ENCODE measurements around the gene PDK3. TPM values are rescaled to one million over a fixed set of nuclear protein-coding genes. Genes with fewer than 3 reads are reported as not detected.

The PDK3 gene
- total RNA-seq, 2 experiments from 2014 or later: 39.8 to 41.3 TPM

- H3K36me3 Mint-ChIP-seq: peaks cover 24% of the 10 kb centered on the region
- no peaks in the 10 kb centered on the region for H3K27me3 Mint-ChIP-seq
- H3K4me1 Mint-ChIP-seq (ENCODE audit: low read depth): peaks cover 26% of the 10 kb centered on the region
- H3K27ac Mint-ChIP-seq: peak overlapping the region; percentile 47
- no peak overlapping the region for H3K4me3 Mint-ChIP-seq
- ChIA-PET CTCF (interaction anchor here (0.9 to 1.3 kb wide), 2 partner anchors 8 to 9 kb away, joined by 4 read pairs; no protein-coding TSS in a partner anchor), POLR2A (no interaction called here)
- intact Hi-C loops (cut with micrococcal nuclease): loop anchor here (1.0 kb wide), 2 partner anchors 23 to 27 kb away; no protein-coding TSS in a partner anchor
- DNase-seq: peak; percentile 58
- H3K9me3 Mint-ChIP-seq: no peaks in the 10 kb centered on the region
These were observed 41.0 kb downstream of the PDK3 start for GRCh38 chrX:24506082-24506481.

GRCh38 chrX:24508375-24508774 lies 43.3 kb downstream of the PDK3 start:
- peaks cover 19% of the 10 kb centered on the region for H3K36me3 Mint-ChIP-seq
- ChIA-PET CTCF (interaction anchor here (1.2 kb wide), 1 partner anchor 112 kb away, joined by 4 read pairs; no protein-coding TSS in a partner anchor), POLR2A (no interaction called here)
- H3K4me1 Mint-ChIP-seq (ENCODE audit: low read depth): peaks cover 35% of the 10 kb centered on the region
- no peaks in the 10 kb centered on the region for H3K27me3 Mint-ChIP-seq
- H3K4me3 Mint-ChIP-seq: no peak overlapping the region
- peak overlapping the region; percentile 18 for H3K27ac Mint-ChIP-seq
- intact Hi-C loops (cut with micrococcal nuclease): no loop called here
- no peak for DNase-seq
- no peaks in the 10 kb centered on the region for H3K9me3 Mint-ChIP-seq

- Mint-ChIP-seq H3K4me1 (ENCODE audit: low read depth) (peaks cover 23% of the 10 kb centered on the region), H3K36me3 (peaks cover 18% of the 10 kb centered on the region), H3K27me3 (no peaks in the 10 kb centered on the region), H3K4me3 (no peak overlapping the region), H3K9me3 (no peaks in the 10 kb centered on the region), H3K27ac (peak overlapping the region; percentile 42)
- intact Hi-C loops (cut with micrococcal nuclease): loop anchor here (1.0 to 5.0 kb wide), 4 partner anchors 33 to 169 kb away; partner anchors contain the start of gene PDK3
- CTCF ChIA-PET: interaction anchor here (1.2 to 1.6 kb wide), 2 partner anchors 117 to 142 kb away, joined by 3 to 5 read pairs; no protein-coding TSS in a partner anchor
- peak; percentile 68 for DNase-seq
- POLR2A ChIA-PET: interaction anchor here (1.5 kb wide), 1 partner anchor 49 kb away, joined by 3 read pairs; the partner anchor contains the start of gene PDK3
These were observed 48.3 kb downstream of the PDK3 start for GRCh38 chrX:24513416-24513815.

GRCh38 chrX:24515447-24515846 lies 50.4 kb downstream of the PDK3 start:
- CTCF ChIA-PET: interaction anchor here (2.5 kb wide), 1 partner anchor 17 kb away, joined by 10 read pairs; no protein-coding TSS in a partner anchor
- Mint-ChIP-seq H3K9me3 (no peaks in the 10 kb centered on the region), H3K4me3 (no peak overlapping the region)

GRCh38 chrX:24520472-24520871 lies 55.4 kb downstream of the PDK3 start:
- ChIA-PET POLR2A (no interaction called here), CTCF (interaction anchor here (1.1 to 1.3 kb wide), 2 partner anchors 22 to 124 kb away, joined by 4 to 5 read pairs; no protein-coding TSS in a partner anchor)
- Mint-ChIP-seq H3K9me3 (no peaks in the 10 kb centered on the region), H3K4me1 (ENCODE audit: low read depth) (peaks cover under 1% of the 10 kb centered on the region), H3K36me3 (peaks cover 12% of the 10 kb centered on the region), H3K27me3 (no peaks in the 10 kb centered on the region), H3K4me3 (no peak overlapping the region), H3K27ac (no peak overlapping the region)
- no peak for DNase-seq
- intact Hi-C loops (cut with micrococcal nuclease): no loop called here

More at GRCh38 chrX:24515447-24515846, 50.4 kb downstream of the PDK3 start:
- Mint-ChIP-seq H3K4me1 (ENCODE audit: low read depth) (peaks cover 23% of the 10 kb centered on the region), H3K27me3 (no peaks in the 10 kb centered on the region), H3K36me3 (peaks cover 12% of the 10 kb centered on the region), H3K27ac (no peak overlapping the region)
- POLR2A ChIA-PET: no interaction called here
- intact Hi-C loops (cut with micrococcal nuclease): no loop called here
- DNase-seq: no peak

- Mint-ChIP-seq H3K27ac (no peak overlapping the region), H3K4me3 (no peak overlapping the region), H3K9me3 (no peaks in the 10 kb centered on the region), H3K4me1 (ENCODE audit: low read depth) (no peaks in the 10 kb centered on the region), H3K27me3 (no peaks in the 10 kb centered on the region), H3K36me3 (peaks cover 17% of the 10 kb centered on the region)
- intact Hi-C loops (cut with micrococcal nuclease): no loop called here
- POLR2A ChIA-PET: no interaction called here
- DNase-seq: no peak
- CTCF ChIA-PET: no interaction called here
These were observed 60.4 kb downstream of the PDK3 start for GRCh38 chrX:24525455-24525854.

- intact Hi-C loops (cut with micrococcal nuclease): no loop called here
- peaks cover 17% of the 10 kb centered on the region for H3K36me3 Mint-ChIP-seq
- no peaks in the 10 kb centered on the region for H3K27me3 Mint-ChIP-seq
- no peaks in the 10 kb centered on the region for H3K4me1 Mint-ChIP-seq (ENCODE audit: low read depth)
- ChIA-PET CTCF (no interaction called here), POLR2A (no interaction called here)
- H3K27ac Mint-ChIP-seq: no peak overlapping the region
- H3K9me3 Mint-ChIP-seq: no peaks in the 10 kb centered on the region
- no peak for DNase-seq
- no peak overlapping the region for H3K4me3 Mint-ChIP-seq
These were observed 61.5 kb downstream of the PDK3 start for GRCh38 chrX:24526616-24527015.

GRCh38 chrX:24528605-24529004 lies 63.5 kb downstream of the PDK3 start:
- POLR2A ChIA-PET: no interaction called here
- no peak overlapping the region for H3K4me3 Mint-ChIP-seq
- no peak overlapping the region for H3K27ac Mint-ChIP-seq
- DNase-seq: no peak
- no peaks in the 10 kb centered on the region for H3K9me3 Mint-ChIP-seq
- H3K4me1 Mint-ChIP-seq (ENCODE audit: low read depth): no peaks in the 10 kb centered on the region
- H3K36me3 Mint-ChIP-seq: peaks cover 16% of the 10 kb centered on the region
- CTCF ChIA-PET: no interaction called here
- intact Hi-C loops (cut with micrococcal nuclease): no loop called here
- H3K27me3 Mint-ChIP-seq: no peaks in the 10 kb centered on the region

- Mint-ChIP-seq H3K4me3 (no peak overlapping the region), H3K9me3 (no peaks in the 10 kb centered on the region), H3K4me1 (ENCODE audit: low read depth) (no peaks in the 10 kb centered on the region), H3K36me3 (peaks cover 4% of the 10 kb centered on the region), H3K27me3 (no peaks in the 10 kb centered on the region), H3K27ac (no peak overlapping the region)
- intact Hi-C loops (cut with micrococcal nuclease): no loop called here
- ChIA-PET CTCF (no interaction called here), POLR2A (no interaction called here)
- DNase-seq: no peak
These were observed 71.5 kb downstream of the PDK3 start for GRCh38 chrX:24536551-24536950.

- H3K9me3 Mint-ChIP-seq: no peaks in the 10 kb centered on the region
- H3K4me3 Mint-ChIP-seq: no peak overlapping the region
- H3K36me3 Mint-ChIP-seq: no peaks in the 10 kb centered on the region
- no peaks in the 10 kb centered on the region for H3K27me3 Mint-ChIP-seq
- ChIA-PET CTCF (no interaction called here), POLR2A (no interaction called here)
- H3K4me1 Mint-ChIP-seq (ENCODE audit: low read depth): no peaks in the 10 kb centered on the region
- intact Hi-C loops (cut with micrococcal nuclease): no loop called here
- DNase-seq: no peak
- H3K27ac Mint-ChIP-seq: no peak overlapping the region
These were observed 77.7 kb downstream of the PDK3 start for GRCh38 chrX:24542756-24543155.

GRCh38 chrX:24547961-24548360 lies 82.9 kb downstream of the PDK3 start:
- ChIA-PET CTCF (no interaction called here), POLR2A (no interaction called here)
- H3K4me1 Mint-ChIP-seq (ENCODE audit: low read depth): no peaks in the 10 kb centered on the region
- DNase-seq: no peak
- no peak overlapping the region for H3K27ac Mint-ChIP-seq
- H3K4me3 Mint-ChIP-seq: no peak overlapping the region
- no peaks in the 10 kb centered on the region for H3K36me3 Mint-ChIP-seq
- no peaks in the 10 kb centered on the region for H3K27me3 Mint-ChIP-seq
- intact Hi-C loops (cut with micrococcal nuclease): no loop called here
- no peaks in the 10 kb centered on the region for H3K9me3 Mint-ChIP-seq

- H3K4me1 Mint-ChIP-seq (ENCODE audit: low read depth): no peaks in the 10 kb centered on the region
- intact Hi-C loops (cut with micrococcal nuclease): no loop called here
- no peak overlapping the region for H3K27ac Mint-ChIP-seq
- H3K27me3 Mint-ChIP-seq: no peaks in the 10 kb centered on the region
- H3K9me3 Mint-ChIP-seq: no peaks in the 10 kb centered on the region
- ChIA-PET POLR2A (no interaction called here), CTCF (no interaction called here)
- no peaks in the 10 kb centered on the region for H3K36me3 Mint-ChIP-seq
- H3K4me3 Mint-ChIP-seq: no peak overlapping the region
- DNase-seq: no peak
These were observed 85.1 kb downstream of the PDK3 start for GRCh38 chrX:24550166-24550565.

- POLR2A ChIA-PET: no interaction called here
- H3K27me3 Mint-ChIP-seq: no peaks in the 10 kb centered on the region
- CTCF ChIA-PET: no interaction called here
- H3K36me3 Mint-ChIP-seq: no peaks in the 10 kb centered on the region
- H3K4me1 Mint-ChIP-seq (ENCODE audit: low read depth): no peaks in the 10 kb centered on the region
- DNase-seq: no peak
- no peak overlapping the region for H3K27ac Mint-ChIP-seq
- no peak overlapping the region for H3K4me3 Mint-ChIP-seq
- intact Hi-C loops (cut with micrococcal nuclease): no loop called here
- H3K9me3 Mint-ChIP-seq: no peaks in the 10 kb centered on the region
These were observed 87.9 kb downstream of the PDK3 start for GRCh38 chrX:24553011-24553410.

Data from activated CD4-positive, alpha-beta memory T cell treated with anti-CD3 and anti-CD28 coated beads for 36 hours (primary cell).